Peyer's patch (tissue), 4 donors: ENCODE measurements around the gene NGRN. TPM values are rescaled to one million over a fixed set of nuclear protein-coding genes. Genes with fewer than 3 reads are reported as not detected.
A peak's percentile ranks its signal among the peaks of the same experiment; 100 is the strongest.
"Not testable (repeated sequence)": the region's sequence is repeated elsewhere in the genome, so short reads cannot be mapped to it uniquely, and the experiment has no call there.

ENCODE experiments used
- DNase-seq, 3 donors: peaks; one replicate each; pipeline ENCODE4 v3.0.0-alpha.2; 2017 to 2019
- H3K27ac ChIP-seq, 4 donors: fragments of 200-600 bp; sonication (generic); one replicate each; pipeline ENCODE4 v1.5.1; 2016 to 2019
- H3K27me3 ChIP-seq, 2 donors: fragments of 200-600 bp; sonication (generic); one replicate each; pipeline ENCODE4 v1.5.1; 2019
- H3K36me3 ChIP-seq, 3 donors: fragments of 200-600 bp; sonication (generic); one replicate each; pipeline ENCODE4 v1.5.1; 2016 to 2019
- H3K4me1 ChIP-seq, 4 donors: fragments of 200-600 bp; sonication (generic); one replicate each; pipeline ENCODE4 v1.5.1; 2016 to 2019
- H3K4me3 ChIP-seq, 4 donors: fragments of 200-600 bp; sonication (generic); 1 replicate in 3 of 4; 2 replicates in 1 of 4; pipeline ENCODE4 v1.5.1; 2016 to 2019; ENCODE audit warnings: mild to moderate bottlenecking in 1 of 4
- H3K9me3 ChIP-seq, 4 donors: fragments of 200-600 bp; sonication (generic); one replicate each; pipeline ENCODE4 v1.5.1; 2016 to 2019; ENCODE audit warnings: mild to moderate bottlenecking in 1 of 4
- CTCF ChIP-seq, 6 experiments: fragments of 450-650 bp in 4 of 6; fragments of 200-600 bp in 2 of 6; sonication (generic) in 1 of 6; IDR thresholded peaks; one replicate each; pipeline ENCODE4 v1.5.1; 2017 to 2019; ENCODE audit warnings: antibody characterized with exemption in 6 of 6, mild to moderate bottlenecking in 3 of 6, moderate library complexity in 1 of 6
- POLR2A ChIP-seq, 2 donors: fragments of 450-650 bp; IDR thresholded peaks; one replicate each; pipeline ENCODE4 v1.5.1; 2017; ENCODE audit warnings: antibody characterized with exemption in 2 of 2, mild to moderate bottlenecking in 2 of 2, moderate library complexity in 2 of 2
- total RNA-seq, 4 donors: library from RNA; depleted of rRNA; stranded (reverse); fragments of >200 nt; gene quantifications; one replicate each; pipeline ENCODE4 v1.1.0, GENCODE V29; 2016

Gene NGRN
- total RNA-seq, 4 donors from 2014 or later = 33.5 to 48.7 (median 39.2) TPM

GRCh38 chr15:90259524-90259923, 5.9 kb upstream of the NGRN start:
- Histone ChIP-seq H3K27me3 (no peaks in the 10 kb centered on the region), H3K27ac (no peak overlapping the region), H3K4me3 (no peak overlapping the region), H3K9me3 (no peaks in the 10 kb centered on the region), H3K36me3 (no peaks in the 10 kb centered on the region), H3K4me1 (peaks cover 0 to 21% (median 2%) of the 10 kb centered on the region in 4 donors)
- DNase-seq = no peak
- TF ChIP-seq CTCF (IDR thresholded peaks at IDR 0.05) = no peak
- TF ChIP-seq POLR2A (IDR thresholded peaks at IDR 0.05) = no peak

- not testable (repeated sequence) for H3K27ac ChIP-seq, DNase-seq
These were observed 4.7 kb upstream of the NGRN start for GRCh38 chr15:90260731-90261130.

GRCh38 chr15:90261811-90262210, 3.7 kb upstream of the NGRN start:
- peak overlapping the region in 2 of 4 donors; percentile 34 to 39 for H3K27ac ChIP-seq
- TF ChIP-seq POLR2A (IDR thresholded peaks at IDR 0.05) = no peak
- no peak for TF ChIP-seq CTCF (IDR thresholded peaks at IDR 0.05)
- no peaks in the 10 kb centered on the region for H3K36me3 ChIP-seq
- H3K9me3 ChIP-seq = no peaks in the 10 kb centered on the region
- no peaks in the 10 kb centered on the region for H3K27me3 ChIP-seq
- H3K4me3 ChIP-seq = no peak overlapping the region
- H3K4me1 ChIP-seq = peaks cover 0 to 29% (median 4%) of the 10 kb centered on the region in 4 donors
- no peak for DNase-seq

More at GRCh38 chr15:90260731-90261130, 4.7 kb upstream of the NGRN start:
- H3K9me3 ChIP-seq, H3K27me3 ChIP-seq, H3K4me3 ChIP-seq, H3K36me3 ChIP-seq: not testable (repeated sequence)
- peaks cover 0 to 26% (median 3%) of the 10 kb centered on the region in 4 donors for H3K4me1 ChIP-seq

GRCh38 chr15:90262426-90262825, 3.0 kb upstream of the NGRN start:
- Histone ChIP-seq H3K4me1 (peaks cover 3 to 35% (median 7%) of the 10 kb centered on the region in 4 donors), H3K36me3 (no peaks in the 10 kb centered on the region), H3K27ac (peak overlapping the region in 1 of 4 donors; percentile 34), H3K27me3 (no peaks in the 10 kb centered on the region), H3K9me3 (no peaks in the 10 kb centered on the region), H3K4me3 (no peak overlapping the region)
- DNase-seq = no peak
- TF ChIP-seq CTCF (IDR thresholded peaks at IDR 0.05) = no peak
- TF ChIP-seq POLR2A (IDR thresholded peaks at IDR 0.05) = no peak

GRCh38 chr15:90264671-90265070, 801 bp upstream of the NGRN start:
- H3K36me3 ChIP-seq = no peaks in the 10 kb centered on the region
- peaks cover 3 to 45% (median 11%) of the 10 kb centered on the region in 4 donors for H3K4me1 ChIP-seq
- H3K27me3 ChIP-seq = no peaks in the 10 kb centered on the region
- no peak for TF ChIP-seq CTCF (IDR thresholded peaks at IDR 0.05)
- TF ChIP-seq POLR2A (IDR thresholded peaks at IDR 0.05) = peak; percentile 46 to 64
- peak in 2 of 3 donors; percentile 72 to 79 for DNase-seq
- no peaks in the 10 kb centered on the region for H3K9me3 ChIP-seq
- H3K4me3 ChIP-seq = peak overlapping the region; percentile 53 to 87 (median 78)
- peak overlapping the region; percentile 93 to 98 (median 96) for H3K27ac ChIP-seq

GRCh38 chr15:90266061-90266431, 574 bp downstream of the NGRN start:
- TF ChIP-seq POLR2A (IDR thresholded peaks at IDR 0.05) = no peak
- TF ChIP-seq CTCF (IDR thresholded peaks at IDR 0.05) = no peak
- H3K27ac ChIP-seq = peak overlapping the region; percentile 93 to 98 (median 96)
- no peaks in the 10 kb centered on the region for H3K9me3 ChIP-seq
- peaks cover 3 to 45% (median 11%) of the 10 kb centered on the region in 4 donors for H3K4me1 ChIP-seq
- no peaks in the 10 kb centered on the region for H3K27me3 ChIP-seq
- peak in 2 of 3 donors; percentile 52 to 54 for DNase-seq
- H3K4me3 ChIP-seq = peak overlapping the region; percentile 53 to 87 (median 78)
- peaks cover 0 to 7% (median 0%) of the 10 kb centered on the region in 3 donors for H3K36me3 ChIP-seq
